Measurements from ENCODE around the gene LRRC3. TPM values are rescaled to one million over a fixed set of nuclear protein-coding genes. Genes with fewer than 3 reads are reported as not detected.

Gene LRRC3
- total RNA-seq, 3 donors from 2014 or later (not counting 1 experiment from before 2014, with no cell fraction given) = 0.36 to 0.50 (median 0.38) TPM

- peak in 1 of 2 donors; percentile 12 for DNase-seq
- peak overlapping the region in 1 of 2 donors; percentile 38 for H3K27ac Mint-ChIP-seq
- H3K4me1 Mint-ChIP-seq = peaks cover 0 to 25% of the 10 kb centered on the region in 2 donors
- peaks cover 22% of the 10 kb centered on the region for H3K36me3 Mint-ChIP-seq
- Histone ChIP-seq H3K4me3 (ENCODE audit: low read length) (no peak overlapping the region), H3K4me1 (ENCODE audit: control insufficient read depth, insufficient read depth, low read length) (no peaks in the 10 kb centered on the region), H3K27me3 (ENCODE audit: control insufficient read depth, insufficient read depth, low read length) (no peaks in the 10 kb centered on the region), H3K9me3 (ENCODE audit: control insufficient read depth, insufficient read depth, low read length) (peaks cover 7% of the 10 kb centered on the region), H3K27ac (ENCODE audit: low read length) (no peak overlapping the region), H3K36me3 (ENCODE audit: control insufficient read depth, insufficient read depth, low read length) (peaks cover 3% of the 10 kb centered on the region)
- no peaks in the 10 kb centered on the region for H3K27me3 Mint-ChIP-seq (ENCODE audit: low read depth in 2 of 2)
- H3K9me3 Mint-ChIP-seq = peaks cover 2 to 12% of the 10 kb centered on the region in 2 donors
- WGBS (ENCODE audit: insufficient coverage) = 93% methylated on average over 34 of the region's 34 CpGs
- ATAC-seq = no peak
- TF ChIP-seq CTCF (IDR thresholded peaks at IDR 0.05) = no peak
- intact Hi-C loops (cut with micrococcal nuclease) = no loop called here
- H3K4me3 Mint-ChIP-seq = no peak overlapping the region
Observed at GRCh38 chr21:44432841-44433790, 22.2 kb upstream of the LRRC3 start.

DNA sequence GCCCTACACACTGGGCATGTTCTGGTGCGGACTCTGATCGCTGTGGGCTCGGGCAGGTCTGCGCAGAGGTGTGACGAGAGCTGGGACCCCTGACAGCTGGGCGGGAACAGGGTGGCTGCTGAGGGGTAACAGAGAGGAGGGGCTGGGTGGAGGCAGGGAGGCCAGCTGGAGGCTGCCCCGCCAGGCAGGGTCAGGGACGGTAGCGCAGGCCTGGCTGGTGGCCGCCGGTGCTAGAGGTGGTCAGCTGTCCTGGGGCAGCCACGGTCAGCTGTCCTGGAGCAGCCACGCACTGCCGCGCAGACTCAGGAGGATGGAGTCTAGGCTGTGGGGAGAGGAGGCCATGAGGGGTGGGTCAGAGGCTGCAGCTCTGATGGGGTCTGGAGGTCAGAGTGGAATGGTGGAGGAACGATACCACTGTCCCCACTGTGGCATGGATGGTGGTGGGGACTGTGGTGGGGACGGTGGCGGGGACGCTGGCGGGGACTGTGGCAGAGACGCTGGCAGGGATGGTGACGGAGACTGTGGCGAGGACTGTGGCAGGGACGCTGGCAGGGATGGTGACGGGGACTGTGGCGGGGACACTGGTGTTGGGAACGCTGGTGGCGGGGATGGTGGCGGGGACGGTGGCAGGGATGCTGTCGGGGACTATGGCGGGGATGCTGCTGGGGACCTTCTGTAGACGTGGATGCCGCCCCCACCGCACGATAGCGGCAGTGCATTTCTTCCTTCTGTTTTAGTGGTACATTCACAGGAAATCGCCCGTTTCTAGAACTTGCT is 21.3 kb upstream of the LRRC3 start:
- TF ChIP-seq CTCF (IDR thresholded peaks at IDR 0.05) = no peak
- H3K27me3 Mint-ChIP-seq (ENCODE audit: low read depth in 2 of 2) = no peaks in the 10 kb centered on the region
- H3K4me3 Mint-ChIP-seq = no peak overlapping the region
- peaks cover 0 to 25% of the 10 kb centered on the region in 2 donors for H3K4me1 Mint-ChIP-seq
- ATAC-seq (no peak), DNase-seq (peak in 1 of 2 donors; percentile 11)
- Histone ChIP-seq H3K36me3 (ENCODE audit: control insufficient read depth, insufficient read depth, low read length) (peaks cover 3% of the 10 kb centered on the region), H3K4me1 (ENCODE audit: control insufficient read depth, insufficient read depth, low read length) (no peaks in the 10 kb centered on the region), H3K9me3 (ENCODE audit: control insufficient read depth, insufficient read depth, low read length) (no peaks in the 10 kb centered on the region), H3K27me3 (ENCODE audit: control insufficient read depth, insufficient read depth, low read length) (no peaks in the 10 kb centered on the region), H3K4me3 (ENCODE audit: low read length) (no peak overlapping the region), H3K27ac (ENCODE audit: low read length) (no peak overlapping the region)
- H3K36me3 Mint-ChIP-seq = peaks cover 22% of the 10 kb centered on the region
- H3K9me3 Mint-ChIP-seq = peaks cover 2 to 12% of the 10 kb centered on the region in 2 donors
- intact Hi-C loops (cut with micrococcal nuclease) = no loop called here
- 92% methylated on average over 39 of the region's 39 CpGs for WGBS (ENCODE audit: insufficient coverage)
- no peak overlapping the region for H3K27ac Mint-ChIP-seq

- Histone ChIP-seq H3K36me3 (ENCODE audit: control insufficient read depth, insufficient read depth, low read length) (peaks cover 5% of the 10 kb centered on the region), H3K4me3 (ENCODE audit: low read length) (no peak overlapping the region), H3K27ac (ENCODE audit: low read length) (no peak overlapping the region), H3K4me1 (ENCODE audit: control insufficient read depth, insufficient read depth, low read length) (no peaks in the 10 kb centered on the region), H3K27me3 (ENCODE audit: control insufficient read depth, insufficient read depth, low read length) (no peaks in the 10 kb centered on the region), H3K9me3 (ENCODE audit: control insufficient read depth, insufficient read depth, low read length) (no peaks in the 10 kb centered on the region)
- H3K9me3 Mint-ChIP-seq = peaks cover 2 to 12% of the 10 kb centered on the region in 2 donors
- H3K4me3 Mint-ChIP-seq = no peak overlapping the region
- H3K4me1 Mint-ChIP-seq = peaks cover 0 to 25% of the 10 kb centered on the region in 2 donors
- H3K36me3 Mint-ChIP-seq = peaks cover 22% of the 10 kb centered on the region
- no peak for ATAC-seq
- intact Hi-C loops (cut with micrococcal nuclease) = no loop called here
- no peak for TF ChIP-seq CTCF (IDR thresholded peaks at IDR 0.05)
- WGBS (ENCODE audit: insufficient coverage) = 81% methylated on average over 13 of the region's 13 CpGs
- no peaks in the 10 kb centered on the region for H3K27me3 Mint-ChIP-seq (ENCODE audit: low read depth in 2 of 2)
- no peak overlapping the region for H3K27ac Mint-ChIP-seq
- no peak for DNase-seq
Observed at GRCh38 chr21:44434568-44434925, 20.8 kb upstream of the LRRC3 start.

Measured in natural killer cell (primary cell).